Activated CD8-positive, alpha-beta memory T cell treated with anti-CD3 and anti-CD28 coated beads, Interleukin-2, amount 50 U/mL, for 1 hour (primary cell): ENCODE measurements around the gene POLA1.

ENCODE experiments used
- DNase-seq: peaks from one replicate; pipeline ENCODE4 v3.0.0-alpha.2; 2020; ENCODE audit errors: extremely low read depth

The POLA1 gene

DNA sequence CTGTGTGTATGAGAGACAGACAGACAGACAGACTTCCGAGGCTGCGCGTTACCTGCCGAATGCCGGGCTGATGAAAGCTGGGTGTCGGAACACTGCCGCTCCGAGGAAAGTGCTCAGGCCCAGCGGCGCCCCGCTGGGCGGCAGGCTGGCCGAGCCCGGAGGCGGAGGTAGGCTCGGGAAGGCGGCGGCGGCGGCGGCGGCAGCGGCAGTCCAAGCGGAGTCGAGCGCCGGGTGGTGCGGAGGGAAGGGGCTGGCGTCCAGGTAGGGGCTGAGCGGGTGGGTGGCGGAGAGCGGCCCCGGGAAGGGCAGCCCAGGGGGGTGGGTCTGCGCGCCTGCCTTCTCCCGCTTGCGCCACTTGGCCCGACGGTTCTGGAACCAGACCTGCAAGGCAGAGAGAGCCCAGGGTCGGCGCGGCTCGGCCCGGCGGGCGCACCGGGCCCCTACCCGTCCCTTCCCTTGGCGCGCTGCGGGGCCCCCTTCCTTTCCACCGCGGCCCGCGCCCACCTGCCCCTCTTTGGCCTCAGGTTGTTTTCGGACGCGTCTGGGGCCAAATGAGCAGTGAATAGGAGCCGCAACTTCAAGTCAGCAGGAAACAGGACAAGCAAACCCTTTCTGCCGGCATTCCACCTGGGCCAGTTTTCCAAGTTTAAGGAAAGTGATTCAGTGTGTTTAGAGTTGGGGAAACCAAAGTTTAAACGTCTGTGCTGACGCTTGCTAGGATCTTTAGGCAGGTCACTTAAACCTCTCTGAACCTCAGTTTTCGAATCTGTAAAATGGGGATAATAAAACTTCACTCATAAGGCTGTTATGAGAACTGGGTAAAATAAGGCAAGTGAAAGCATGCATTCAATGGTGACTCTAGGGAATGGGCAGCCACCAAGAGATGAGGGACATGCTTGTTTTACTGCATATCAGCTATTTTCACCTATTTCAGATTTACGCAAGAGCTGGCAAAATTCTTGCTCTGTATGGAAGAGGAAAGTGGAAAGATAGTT lies 313.6 kb downstream of the POLA1 start:
- DNase-seq, result no peak

DNA sequence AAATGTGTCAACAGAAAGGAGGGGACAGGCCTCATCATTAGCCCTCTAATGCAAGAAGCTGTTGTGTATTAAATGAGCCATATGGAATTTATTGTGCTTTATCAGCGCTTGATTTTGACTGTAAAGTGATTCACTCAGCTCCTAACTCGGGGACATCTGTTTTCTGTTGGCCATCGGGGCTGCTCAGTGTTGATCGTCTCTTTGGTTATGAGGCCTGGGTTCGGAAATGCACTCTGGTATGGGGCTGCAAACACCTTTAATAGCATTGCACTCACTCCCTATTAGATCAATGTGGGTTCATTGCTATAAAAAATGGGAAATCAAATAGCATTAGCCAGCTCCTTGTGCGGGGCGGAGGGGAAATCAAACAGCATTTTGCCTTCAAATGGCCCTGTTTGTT lies 315.7 kb downstream of the POLA1 start:
- DNase-seq, result no peak

DNA sequence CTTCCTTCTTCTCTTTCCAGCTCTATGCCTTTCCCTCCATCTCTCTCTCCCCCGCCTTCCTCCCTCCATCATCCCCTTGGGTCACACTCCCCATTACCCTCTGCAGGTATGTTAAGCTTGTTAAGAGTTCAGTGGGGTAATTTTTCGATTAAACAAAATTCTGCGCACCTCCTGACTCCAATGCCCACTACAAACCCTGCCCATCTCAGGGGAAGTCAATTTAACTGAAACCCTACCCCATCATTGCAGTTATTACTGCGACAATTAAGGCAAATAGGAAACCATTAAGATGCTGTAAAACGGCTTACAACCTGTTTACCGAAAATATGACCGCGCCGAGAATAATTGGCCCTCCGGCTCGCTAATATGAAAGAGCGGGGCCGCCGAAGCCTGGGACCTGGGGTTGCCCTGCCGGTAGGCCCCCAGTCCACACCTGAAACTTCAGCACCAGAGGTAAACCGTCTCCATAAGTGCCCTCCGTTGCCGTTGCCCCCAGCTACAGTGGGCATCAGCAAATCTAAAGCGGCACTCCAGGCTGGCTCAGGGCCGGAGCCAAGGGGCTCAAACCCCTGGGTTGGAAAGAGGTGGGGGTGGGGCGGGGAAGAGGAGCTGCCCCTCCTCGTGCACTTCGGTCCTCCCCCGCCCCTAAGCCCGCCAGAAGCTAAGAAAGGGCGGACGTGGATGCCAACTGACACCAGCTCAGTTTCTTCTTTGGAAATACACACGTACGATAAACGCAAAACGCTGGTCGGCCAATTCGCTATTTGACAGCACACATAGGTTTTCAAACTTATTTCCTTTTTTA lies 317.3 kb downstream of the POLA1 start:
- no peak for DNase-seq

DNA sequence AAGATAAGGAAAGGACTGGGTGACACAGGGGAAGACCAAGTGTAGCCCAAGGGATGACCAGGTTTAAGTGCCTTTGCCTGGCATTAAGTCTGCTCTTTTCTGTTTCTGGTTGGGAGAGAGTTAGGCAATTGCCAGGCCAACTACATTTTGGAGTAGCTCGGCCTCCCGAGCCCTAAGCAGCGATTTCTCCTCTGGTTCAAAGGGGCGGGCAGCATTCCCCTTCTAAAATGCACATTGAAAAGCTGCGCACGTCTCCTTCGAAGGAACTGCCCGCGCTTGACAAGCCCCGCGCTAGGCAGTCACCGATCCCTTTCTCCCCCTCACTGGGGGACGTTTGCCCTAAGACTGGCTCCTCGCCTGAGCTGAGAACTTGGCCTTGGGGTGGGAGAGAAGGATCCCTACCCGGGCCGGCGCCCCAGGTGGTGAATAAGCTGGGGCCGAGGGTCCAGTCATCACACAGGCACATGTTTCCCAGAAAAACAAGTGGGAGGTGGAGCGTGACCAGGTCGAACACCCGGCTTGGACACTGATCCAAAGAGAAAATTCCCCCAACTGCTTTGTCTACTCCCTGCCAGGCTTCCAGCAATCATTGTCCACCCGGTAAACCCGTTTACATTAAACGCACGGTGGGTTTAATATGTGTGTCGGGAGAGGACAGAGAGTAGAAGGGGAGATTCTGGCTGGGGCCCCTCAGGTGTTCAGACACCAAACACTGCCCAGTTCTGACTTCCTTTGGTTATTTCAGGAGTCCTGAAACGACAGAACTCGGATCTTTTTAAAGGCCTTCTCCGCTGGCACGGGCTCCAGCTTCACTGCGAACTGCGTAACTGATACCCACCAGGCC lies 318.1 kb downstream of the POLA1 start:
- DNase-seq, result no peak

DNA sequence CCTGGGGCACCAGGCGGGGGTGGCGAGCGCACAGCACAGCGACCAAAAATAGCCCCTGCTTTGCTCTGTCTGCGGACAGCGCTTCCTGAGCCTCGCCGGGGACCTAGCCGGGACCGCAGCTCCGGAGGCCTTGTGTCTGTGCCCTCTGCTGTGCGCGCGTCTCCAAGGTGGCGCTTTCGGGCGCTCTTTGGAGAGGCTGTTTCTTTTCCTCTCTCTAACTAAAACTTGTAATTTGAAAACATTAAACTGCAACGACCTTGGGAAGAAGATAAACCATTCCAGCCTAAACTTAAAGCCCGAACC lies 318.7 kb downstream of the POLA1 start:
- DNase-seq, result no peak

DNA sequence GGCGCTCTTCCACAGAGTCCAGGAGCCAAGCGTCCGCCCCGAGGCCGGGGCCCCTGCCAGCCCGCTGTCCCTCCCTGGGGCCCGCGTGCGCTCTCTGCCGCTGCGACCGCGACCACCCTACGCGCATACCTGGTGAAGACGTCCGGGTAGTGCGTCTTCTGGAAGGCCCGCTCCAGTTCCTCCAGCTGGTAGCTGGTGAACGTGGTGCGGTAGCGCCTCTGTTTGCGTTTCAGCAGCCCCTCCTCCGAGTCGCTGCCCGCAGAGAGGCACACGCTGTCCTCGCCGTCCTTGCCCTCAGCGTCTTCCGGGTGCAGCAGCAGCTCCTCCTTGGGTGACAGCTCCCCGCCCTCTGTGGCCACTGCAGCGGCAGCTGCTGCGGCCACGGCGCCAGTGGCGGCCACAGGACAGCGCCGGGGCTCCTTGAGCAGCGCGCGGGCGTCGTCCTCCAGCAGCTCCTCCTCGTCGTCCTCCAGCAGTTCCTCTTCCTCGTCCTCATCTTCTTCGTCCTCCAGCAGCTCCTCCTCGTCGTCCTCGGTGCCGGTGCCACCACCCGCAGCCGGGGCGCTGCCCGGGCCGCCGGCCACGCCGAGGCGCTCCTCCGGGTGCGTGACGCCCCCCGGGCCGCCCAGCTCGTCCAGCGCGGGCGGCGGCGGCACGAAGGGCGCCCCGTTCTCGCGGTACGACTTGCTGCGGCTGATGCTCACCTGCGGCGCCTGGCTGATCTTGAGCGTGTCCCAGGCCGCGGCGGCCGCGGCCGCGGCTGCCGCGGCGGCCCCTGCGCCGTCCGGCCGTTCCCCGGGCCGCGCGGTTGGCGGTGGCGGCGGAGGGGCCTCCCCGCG lies 319.3 kb downstream of the POLA1 start:
- DNase-seq, result no peak

DNA sequence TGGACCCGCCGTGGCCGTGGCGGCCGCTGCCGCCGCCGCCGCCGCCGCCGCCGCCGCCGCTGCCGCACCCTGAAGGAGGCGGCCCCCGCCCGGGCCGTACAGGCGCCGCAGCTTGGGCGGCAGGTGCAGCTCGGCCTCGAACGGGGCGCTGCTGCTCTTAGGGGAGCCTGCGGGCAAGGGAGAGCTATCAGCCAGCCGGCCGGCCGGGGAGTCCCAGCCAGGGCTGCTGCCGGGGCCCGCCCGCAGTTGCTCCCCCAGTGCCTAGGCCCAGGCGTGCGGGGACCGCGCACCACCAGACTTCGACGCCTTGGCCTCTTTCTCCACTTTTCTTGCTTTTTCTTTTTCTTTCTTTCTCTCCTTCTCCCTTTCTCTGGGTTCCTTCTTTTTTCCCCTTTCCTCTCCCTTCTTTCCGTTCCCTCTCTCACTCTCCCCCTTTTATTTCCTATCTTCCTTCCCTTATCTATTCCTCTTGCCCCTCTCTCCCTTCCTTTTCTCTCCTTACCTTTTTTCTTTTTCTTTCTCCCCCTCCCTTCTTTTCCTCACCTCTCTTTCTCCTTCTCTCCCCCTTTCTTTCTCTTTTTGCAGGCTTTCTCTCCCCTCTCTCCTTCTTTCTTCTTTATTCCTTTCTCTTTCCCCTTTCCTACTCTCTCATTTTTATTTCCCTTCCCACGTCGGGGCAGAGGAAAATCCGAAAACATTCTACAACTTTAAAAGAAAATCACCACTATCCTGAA lies 320.1 kb downstream of the POLA1 start:
- no peak for DNase-seq

DNA sequence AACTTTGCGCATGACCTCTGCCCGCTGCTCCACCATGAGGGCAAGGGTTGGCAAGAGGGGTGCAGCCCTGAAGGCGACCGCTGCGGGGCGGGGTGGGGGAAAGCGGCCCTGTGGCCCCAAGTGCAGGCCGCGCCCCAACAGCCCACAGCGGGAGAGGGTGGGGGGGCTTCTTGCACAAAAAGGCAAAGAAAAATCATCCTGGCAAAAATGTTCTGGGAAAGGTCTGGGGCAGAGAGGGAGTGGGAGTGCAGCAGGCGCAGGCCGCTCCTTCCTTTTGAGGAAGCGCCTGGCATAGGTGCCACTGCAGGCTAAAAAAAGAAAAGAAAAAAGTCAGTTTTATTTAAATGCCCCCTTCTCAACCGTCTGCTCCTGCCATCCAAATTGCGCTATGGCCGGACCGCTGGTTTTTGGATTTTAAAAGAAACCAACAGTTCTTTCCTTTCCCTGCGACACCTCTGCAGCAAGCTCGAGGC lies 320.7 kb downstream of the POLA1 start:
- no peak for DNase-seq

DNA sequence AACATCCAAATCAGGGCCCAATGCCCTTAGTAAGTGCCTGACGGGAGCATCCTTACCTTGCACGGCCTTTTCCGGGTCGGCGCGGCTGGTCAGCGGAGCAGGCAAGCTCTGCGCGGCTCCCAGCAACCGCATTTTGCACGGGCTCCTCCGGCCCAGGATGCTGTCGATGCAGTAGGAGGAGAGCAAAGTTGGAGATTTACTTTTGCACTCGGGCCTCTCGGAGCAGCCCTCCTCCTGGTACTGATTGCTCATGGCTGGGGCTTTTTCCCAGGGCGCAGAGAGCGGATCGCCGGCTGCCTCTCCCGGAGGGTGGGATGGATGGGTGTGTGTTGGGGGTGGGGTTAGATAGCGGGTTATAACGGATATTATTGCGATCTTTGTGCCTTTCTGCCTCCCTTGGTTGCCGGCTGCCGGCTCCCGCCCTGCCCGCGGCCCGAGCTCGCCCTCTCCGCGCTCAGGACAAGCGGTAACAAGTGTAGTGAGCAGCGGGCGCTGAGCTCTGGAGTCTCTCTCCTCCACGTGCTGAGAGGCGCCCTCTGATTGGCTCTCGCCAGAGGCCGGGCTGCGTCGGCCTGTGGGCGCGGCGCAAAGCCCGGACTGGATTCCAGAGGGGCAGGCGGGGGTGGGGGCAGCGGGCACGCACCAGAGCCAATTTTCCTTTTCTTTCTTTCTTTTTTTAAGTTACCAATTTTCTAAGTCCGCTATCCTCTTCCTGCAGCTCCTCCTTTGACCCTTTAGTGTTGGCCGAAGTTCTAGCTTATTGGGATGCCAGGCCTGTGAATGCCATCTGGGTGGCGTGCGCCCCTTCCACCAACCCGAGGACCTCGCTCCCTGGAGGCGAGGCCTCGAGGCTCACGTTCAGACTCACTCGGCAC lies 322.0 kb downstream of the POLA1 start, which contains the start of gene ARX:
TSS of gene ARX (minus strand) at position 480 of the 875 bp plus-strand sequence. CDS start at position 252, 228 bp downstream.
- DNase-seq, result no peak

DNA sequence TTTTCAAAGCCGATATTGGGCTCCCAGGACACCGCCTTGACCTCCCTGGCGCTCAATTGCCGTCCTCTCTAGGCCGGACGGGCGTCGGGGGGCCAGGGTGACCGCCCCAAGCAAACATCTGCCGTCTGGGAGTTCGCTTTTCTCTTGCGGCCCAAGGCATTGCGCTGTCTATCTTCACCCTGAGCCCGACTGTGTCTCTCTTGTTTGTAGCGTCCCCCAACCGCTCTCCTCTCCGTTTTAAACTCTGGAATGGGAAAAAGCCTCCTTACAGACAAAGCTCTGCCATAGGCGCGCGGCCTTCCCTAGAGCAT lies 322.6 kb downstream of the POLA1 start:
- no peak for DNase-seq

DNA sequence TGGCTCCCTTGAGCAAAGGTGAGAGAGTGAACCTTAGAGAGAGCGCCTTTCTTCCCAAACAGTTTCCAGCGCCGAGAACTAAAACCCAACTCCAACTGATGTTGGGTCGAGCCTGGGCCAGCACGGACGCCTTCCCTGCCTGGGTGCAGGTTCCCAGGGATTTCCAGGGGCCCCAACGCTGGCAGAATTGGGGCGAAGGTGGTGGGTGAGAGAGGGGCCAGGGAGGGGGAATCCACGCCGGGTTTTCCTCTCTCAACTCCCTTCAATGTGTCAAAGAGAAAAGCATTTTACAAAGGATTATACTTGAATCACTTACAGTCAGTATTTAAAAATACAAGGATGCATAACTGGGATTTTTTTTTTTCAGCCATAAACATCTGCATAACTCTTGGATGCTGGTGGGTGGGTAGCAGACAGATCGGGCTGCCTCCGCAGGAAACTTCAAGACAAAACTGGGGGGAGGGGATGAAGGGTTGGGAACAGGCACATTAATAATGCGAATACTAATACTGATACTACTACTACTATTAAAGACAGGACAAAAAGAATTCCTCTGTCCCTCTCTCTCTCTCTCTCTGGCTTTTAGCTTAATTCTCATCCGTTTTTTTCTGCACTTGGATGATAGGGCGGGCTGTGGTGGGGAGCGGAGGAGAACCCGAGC lies 323.4 kb downstream of the POLA1 start:
- DNase-seq, result no peak

DNA sequence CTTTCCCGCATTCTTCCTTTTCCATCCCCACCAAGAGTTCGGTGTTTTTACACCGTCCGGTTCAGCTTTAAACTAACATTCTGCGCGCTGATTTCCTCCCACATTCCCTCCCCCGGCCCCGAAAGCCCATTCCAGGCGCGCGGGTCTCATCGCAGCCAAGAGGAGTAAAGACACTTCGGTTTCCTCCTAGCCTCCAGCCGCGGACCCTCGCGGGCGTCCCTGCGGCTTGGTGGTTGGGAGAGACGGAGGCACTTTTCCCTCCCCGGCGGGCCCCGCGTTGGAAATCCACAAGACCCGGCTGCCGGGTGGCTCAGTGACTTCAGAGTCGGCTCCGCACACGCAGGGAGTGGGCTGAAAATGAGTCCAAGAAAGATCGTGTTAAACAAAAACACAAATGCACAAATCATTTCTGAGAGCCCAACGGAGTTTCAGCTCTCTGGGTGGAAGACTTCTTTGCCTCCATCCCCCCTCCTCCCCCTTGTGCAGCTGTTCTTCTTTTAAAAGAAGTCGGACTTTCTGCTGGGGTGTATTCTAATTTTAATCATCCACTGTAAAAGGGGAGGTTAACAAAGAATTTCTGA lies 324.0 kb downstream of the POLA1 start:
- no peak for DNase-seq

DNA sequence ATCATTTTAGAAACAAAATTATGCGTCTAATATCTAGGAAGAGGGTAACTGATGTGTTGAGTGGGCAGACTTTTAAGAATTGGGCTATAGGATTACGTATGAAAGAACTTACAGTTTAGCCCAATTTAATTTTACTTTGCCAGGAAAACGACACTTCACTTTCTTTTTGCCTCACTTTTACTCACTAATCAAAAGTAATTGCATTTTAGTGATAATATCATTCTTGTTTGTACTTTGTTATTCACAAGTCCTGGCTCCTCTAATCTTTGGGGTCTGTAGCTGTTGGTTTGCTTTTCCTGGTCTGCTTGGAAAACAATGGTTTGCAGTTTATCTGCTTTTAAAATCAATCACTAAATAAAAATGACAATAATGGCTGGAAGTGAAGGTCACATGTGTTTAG lies 325.0 kb downstream of the POLA1 start:
- DNase-seq, result no peak

DNA sequence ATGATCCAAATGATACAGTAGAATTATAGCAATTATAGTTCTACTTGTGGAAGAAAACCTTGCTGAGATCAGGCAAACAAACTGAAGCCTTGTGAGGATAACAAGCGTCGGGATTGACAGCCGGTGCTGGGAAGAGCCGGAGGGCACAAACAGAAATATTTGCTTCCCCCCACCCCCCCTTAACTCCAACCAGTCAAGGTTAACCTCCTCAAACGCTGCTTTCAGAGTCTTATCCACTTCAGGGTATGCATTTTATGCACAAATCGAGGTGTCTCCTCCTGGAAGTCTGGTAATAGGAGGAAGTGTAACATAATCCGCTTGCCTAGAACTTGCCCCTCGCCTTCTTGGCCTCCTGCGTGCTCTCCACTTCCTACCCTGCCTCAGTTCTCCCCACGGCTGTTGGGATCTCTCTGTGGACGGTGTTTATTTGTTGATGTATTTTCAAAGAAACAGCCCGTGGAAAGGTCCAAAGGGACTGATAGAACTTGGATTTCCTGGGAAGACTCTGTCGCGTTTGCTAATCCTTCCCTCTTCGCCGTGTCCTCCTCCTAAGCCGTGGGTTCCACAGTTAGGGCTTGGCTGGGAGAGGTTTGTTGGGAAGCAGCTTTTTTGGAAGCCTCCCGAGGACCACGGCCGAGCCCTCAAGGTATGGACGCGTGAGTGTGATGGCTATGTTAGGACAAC lies 326.1 kb downstream of the POLA1 start:
- no peak for DNase-seq

DNA sequence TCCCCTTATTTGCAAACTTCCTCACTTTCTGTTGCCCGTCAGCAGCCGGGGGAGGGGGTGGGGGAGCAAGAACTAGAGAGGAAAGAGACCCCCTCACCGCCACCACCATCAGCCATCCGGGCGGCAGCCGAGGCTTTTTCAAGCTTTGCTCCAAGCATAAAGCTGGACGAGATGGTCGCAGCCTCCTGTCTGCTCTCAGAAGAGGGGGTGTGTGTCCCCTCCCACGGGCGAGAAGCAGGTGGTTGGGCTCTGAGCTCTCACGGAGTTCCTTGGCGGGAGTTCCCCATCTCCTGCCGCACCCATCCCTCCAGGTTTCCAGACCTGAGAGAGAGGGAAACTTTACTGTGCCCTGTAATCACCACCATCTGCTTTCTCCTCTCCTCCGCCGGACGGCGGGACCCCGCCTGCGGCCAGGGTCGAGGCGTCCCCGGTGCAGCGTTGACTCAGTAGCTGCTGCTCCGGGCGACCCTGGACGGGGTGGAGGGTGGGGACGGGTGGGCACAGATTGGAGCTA lies 326.7 kb downstream of the POLA1 start:
- no peak for DNase-seq

DNA sequence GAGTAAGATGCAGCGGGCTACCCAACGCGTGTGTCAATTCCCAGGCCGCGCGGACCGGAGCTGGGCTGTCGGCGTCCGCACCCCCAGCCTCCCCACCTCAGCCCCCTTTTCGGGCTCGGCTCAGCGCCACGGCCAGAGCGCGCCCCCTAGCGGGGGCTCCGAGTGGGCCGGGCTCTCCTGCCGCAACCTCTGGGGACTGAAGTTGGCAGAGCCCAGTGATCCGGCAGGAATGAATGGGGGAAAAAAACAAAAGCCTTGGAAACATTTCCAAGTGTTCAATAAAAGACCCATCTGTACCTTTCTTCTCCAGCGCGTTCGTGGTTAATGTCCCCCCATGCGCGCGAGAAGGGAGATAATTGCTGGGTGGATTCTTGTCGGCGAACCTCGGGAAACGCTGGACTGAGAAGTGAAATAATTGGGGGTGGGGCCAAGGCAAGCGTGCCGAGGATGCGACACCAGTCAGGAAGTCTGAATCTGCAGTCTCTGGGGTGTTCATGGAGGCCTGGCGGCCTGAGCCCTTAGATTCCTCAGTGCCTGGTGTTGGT lies 327.3 kb downstream of the POLA1 start:
- no peak for DNase-seq
